Measurements from ENCODE around the gene PALM. TPM values are rescaled to one million over a fixed set of nuclear protein-coding genes. Genes with fewer than 3 reads are reported as not detected.

Gene PALM
- total RNA-seq, 4 donors from 2014 or later = 4.4 to 10.2 (median 7.2) TPM

- intact Hi-C loops (cut with DNase I; ENCODE audit: low total_unique reads) (no loop called here), in situ Hi-C loops (cut with MboI; ENCODE audit: low sequenced_read_pairs in 4 of 4) (no loop called here)
- DNase-seq (no peak), ATAC-seq (no peak)
- H3K27ac ChIP-seq = no peak overlapping the region
- no peaks in the 10 kb centered on the region for H3K36me3 ChIP-seq
- H3K4me1 ChIP-seq = no peaks in the 10 kb centered on the region
- TF ChIP-seq POLR2A (IDR thresholded peaks at IDR 0.05) = no peak
- no peak for TF ChIP-seq CTCF (IDR thresholded peaks at IDR 0.05 in 4 of 5, conservative IDR thresholded peaks at IDR 0.05 in 1 of 5)
- H3K9me3 ChIP-seq = no peaks in the 10 kb centered on the region
- no peak overlapping the region for H3K4me3 ChIP-seq
- H3K27me3 ChIP-seq = peaks cover 6 to 23% (median 23%) of the 10 kb centered on the region in 3 donors
These were observed 41.1 kb downstream of the PALM start for GRCh38 chr19:749811-750210.

GRCh38 chr19:750640-751423 lies 42.1 kb downstream of the PALM start, which contains the start of gene MISP:
Gene MISP (plus strand): TSS chr19:751112. CDS start chr19:756947, 5,835 bp downstream.
- in situ Hi-C loops (cut with MboI; ENCODE audit: low sequenced_read_pairs in 4 of 4) = no loop called here
- no peak for ATAC-seq
- Histone ChIP-seq H3K4me1 (no peaks in the 10 kb centered on the region), H3K36me3 (no peaks in the 10 kb centered on the region), H3K9me3 (no peaks in the 10 kb centered on the region), H3K27ac (no peak within 1 kb of the TSS), H3K27me3 (peaks cover 6 to 23% (median 23%) of the 10 kb centered on the region in 3 donors), H3K4me3 (no peak within 1 kb of the TSS)
- DNase-seq = no peak
- TF ChIP-seq POLR2A (IDR thresholded peaks at IDR 0.05) (no peak), CTCF (IDR thresholded peaks at IDR 0.05 in 4 of 5, conservative IDR thresholded peaks at IDR 0.05 in 1 of 5) (no peak)
- intact Hi-C loops (cut with DNase I; ENCODE audit: low total_unique reads) = no loop called here

GRCh38 chr19:751501-752341 lies 43.0 kb downstream of the PALM start:
- Histone ChIP-seq H3K36me3 (no peaks in the 10 kb centered on the region), H3K4me1 (no peaks in the 10 kb centered on the region), H3K9me3 (no peaks in the 10 kb centered on the region), H3K27me3 (peaks cover 6 to 23% (median 23%) of the 10 kb centered on the region in 3 donors), H3K27ac (no peak overlapping the region), H3K4me3 (no peak overlapping the region)
- ATAC-seq (no peak), DNase-seq (no peak)
- in situ Hi-C loops (cut with MboI; ENCODE audit: low sequenced_read_pairs in 4 of 4) = no loop called here
- TF ChIP-seq CTCF (IDR thresholded peaks at IDR 0.05 in 4 of 5, conservative IDR thresholded peaks at IDR 0.05 in 1 of 5) = no peak
- TF ChIP-seq POLR2A (IDR thresholded peaks at IDR 0.05) = no peak
- intact Hi-C loops (cut with DNase I; ENCODE audit: low total_unique reads) = no loop called here

GRCh38 chr19:752652-753517 lies 44.1 kb downstream of the PALM start:
- Histone ChIP-seq H3K27ac (peak overlapping the region in 2 of 4 donors; percentile 37 to 43), H3K9me3 (no peaks in the 10 kb centered on the region), H3K4me3 (no peak overlapping the region), H3K36me3 (no peaks in the 10 kb centered on the region), H3K27me3 (peaks cover 6 to 23% (median 23%) of the 10 kb centered on the region in 3 donors), H3K4me1 (no peaks in the 10 kb centered on the region)
- DNase-seq (peak; percentile 12 to 28), ATAC-seq (peak; percentile 42 to 53)
- TF ChIP-seq CTCF (IDR thresholded peaks at IDR 0.05 in 4 of 5, conservative IDR thresholded peaks at IDR 0.05 in 1 of 5) = no peak
- TF ChIP-seq POLR2A (IDR thresholded peaks at IDR 0.05) = no peak
- intact Hi-C loops (cut with DNase I; ENCODE audit: low total_unique reads) = no loop called here
- in situ Hi-C loops (cut with MboI; ENCODE audit: low sequenced_read_pairs in 4 of 4) = no loop called here

All from gastrocnemius medialis (tissue), 4 donors.